H9 (cell line): Measurements from ENCODE around the gene CLRN3. TPM values are rescaled to one million over a fixed set of nuclear protein-coding genes. Genes with fewer than 3 reads are reported as not detected.

Experiments
- DNase-seq: peaks from one replicate; pipeline ENCODE4 v3.0.0-alpha.2; 2017
- H2AFZ ChIP-seq: one replicate; pipeline ENCODE4 v1.6.1; 2013; ENCODE audit warnings: mild to moderate bottlenecking, low read length, control low read depth, moderate library complexity
- H2AK5ac ChIP-seq: 2 replicates; pipeline ENCODE4 v1.6.1; 2013; ENCODE audit warnings: low read length, control low read depth, mixed read lengths; ENCODE audit not compliant: insufficient read length
- H2BK120ac ChIP-seq: one replicate; pipeline ENCODE4 v1.6.1; 2013; ENCODE audit warnings: low read depth, mild to moderate bottlenecking, low read length, control low read depth, inconsistent platforms; ENCODE audit not compliant: poor library complexity, severe bottlenecking
- H2BK12ac ChIP-seq: 2 replicates; pipeline ENCODE4 v1.6.1; 2013; ENCODE audit warnings: low read length, control low read depth, mixed read lengths, low read depth; ENCODE audit not compliant: insufficient read length
- H2BK15ac ChIP-seq: 2 replicates; pipeline ENCODE4 v1.6.1; 2013; ENCODE audit warnings: low read depth, low read length, control low read depth
- H2BK20ac ChIP-seq: one replicate; pipeline ENCODE4 v1.6.1; 2013; ENCODE audit warnings: low read depth, mild to moderate bottlenecking, low read length, control low read depth, inconsistent platforms; ENCODE audit not compliant: poor library complexity, severe bottlenecking
- H2BK5ac ChIP-seq: 2 replicates; pipeline ENCODE4 v1.6.1; 2013; ENCODE audit warnings: low read length, control low read depth, mixed read lengths; ENCODE audit not compliant: insufficient read length
- H3K14ac ChIP-seq: 2 replicates; pipeline ENCODE4 v1.6.1; 2013; ENCODE audit warnings: low read length, control low read depth; ENCODE audit not compliant: insufficient read depth
- H3K18ac ChIP-seq: 2 replicates; pipeline ENCODE4 v1.6.1; 2013; ENCODE audit warnings: low read depth, mild to moderate bottlenecking, mixed read lengths, low read length, control low read depth; ENCODE audit not compliant: insufficient read length
- H3K23ac ChIP-seq: 2 replicates; pipeline ENCODE4 v1.6.1; 2013; ENCODE audit warnings: low read length, control low read depth, mixed read lengths, low read depth; ENCODE audit not compliant: insufficient read length
- H3K23me2 ChIP-seq: 2 replicates; pipeline ENCODE4 v1.6.1; 2013; ENCODE audit warnings: low read depth, mild to moderate bottlenecking, mixed read lengths, low read length, control low read depth; ENCODE audit not compliant: insufficient read length, poor library complexity, severe bottlenecking
- H3K27ac ChIP-seq: 2 replicates; pipeline ENCODE4 v1.5.1; 2013; ENCODE audit warnings: low read length, control low read depth, mixed read lengths, low read depth; ENCODE audit not compliant: insufficient read length
- H3K27me3 ChIP-seq: 2 replicates; pipeline ENCODE4 v1.6.1; 2013; ENCODE audit warnings: low read length, control low read depth, inconsistent platforms; ENCODE audit not compliant: insufficient read depth
- H3K4ac ChIP-seq: 2 replicates; pipeline ENCODE4 v1.6.1; 2013; ENCODE audit warnings: low read depth, mild to moderate bottlenecking, control low read depth, inconsistent platforms, low read length, moderate library complexity
- H3K4me1 ChIP-seq: 2 replicates; pipeline ENCODE4 v1.6.1; 2013; ENCODE audit warnings: low read length, control low read depth, inconsistent platforms; ENCODE audit not compliant: insufficient read depth
- H3K4me2 ChIP-seq: 2 replicates; pipeline ENCODE4 v1.6.1; 2013; ENCODE audit warnings: low read length, control low read depth, mixed read lengths; ENCODE audit not compliant: insufficient read length, insufficient read depth
- H3K56ac ChIP-seq: 2 replicates; pipeline ENCODE4 v1.6.1; 2013; ENCODE audit warnings: low read depth, mild to moderate bottlenecking, mixed read lengths, low read length, control low read depth; ENCODE audit not compliant: insufficient read length
- H3K79me1 ChIP-seq: 2 replicates; pipeline ENCODE4 v1.6.1; 2013; ENCODE audit warnings: low read depth, mild to moderate bottlenecking, moderate library complexity, low read length, control low read depth, inconsistent platforms; ENCODE audit not compliant: insufficient read depth, poor library complexity, severe bottlenecking
- H3K79me2 ChIP-seq: 2 replicates; pipeline ENCODE4 v1.6.1; 2013; ENCODE audit warnings: low read length, control low read depth, inconsistent platforms; ENCODE audit not compliant: insufficient read depth
- H3K9ac ChIP-seq: 2 replicates; pipeline ENCODE4 v1.6.1; 2013; ENCODE audit warnings: low read length, control low read depth, mixed read lengths; ENCODE audit not compliant: insufficient read length; ENCODE audit errors: extremely low read depth
- H3K9me3 ChIP-seq: one replicate; pipeline ENCODE4 v1.6.1; 2013; ENCODE audit warnings: low read depth, low read length, inconsistent platforms; ENCODE audit not compliant: control insufficient read depth
- H3T11ph ChIP-seq: one replicate; pipeline ENCODE4 v1.6.1; 2013; ENCODE audit warnings: mild to moderate bottlenecking, low read length, control low read depth, inconsistent platforms
- H4K20me1 ChIP-seq: one replicate; pipeline ENCODE4 v1.6.1; 2013; ENCODE audit not compliant: control insufficient read depth, insufficient read length, insufficient read depth
- H4K5ac ChIP-seq: 2 replicates; pipeline ENCODE4 v1.6.1; 2013; ENCODE audit warnings: low read depth, mild to moderate bottlenecking, mixed read lengths, low read length, control low read depth; ENCODE audit not compliant: insufficient read length
- H4K8ac ChIP-seq: replicated peaks from 2 replicates; pipeline ENCODE4 v1.6.1; 2013; ENCODE audit warnings: low read length, control low read depth, mixed read lengths, low read depth; ENCODE audit not compliant: insufficient read length
- H4K91ac ChIP-seq: 2 replicates; pipeline ENCODE4 v1.6.1; 2013; ENCODE audit warnings: low read depth, mild to moderate bottlenecking, moderate library complexity, mixed read lengths, low read length, control low read depth; ENCODE audit not compliant: insufficient read length
- H3K27ac Mint-ChIP-seq, 3 experiments: 2 replicates in 2 of 3; 3 replicates in 1 of 3; pipeline ENCODE4 v1.8.0; 2020 to 2021; ENCODE audit warnings: mixed read lengths in 3 of 3, mild to moderate bottlenecking in 1 of 3, moderate library complexity in 1 of 3
- H3K27me3 Mint-ChIP-seq: 2 replicates; pipeline ENCODE4 v1.8.0; 2021; ENCODE audit warnings: low read depth, mild to moderate bottlenecking, moderate library complexity, mixed read lengths
- H3K36me3 Mint-ChIP-seq, 3 experiments: 2 replicates in 2 of 3; 3 replicates in 1 of 3; pipeline ENCODE4 v1.8.0; 2020 to 2021; ENCODE audit warnings: low read depth in 3 of 3, mixed read lengths in 3 of 3; ENCODE audit not compliant: insufficient read depth in 1 of 3
- H3K4me1 Mint-ChIP-seq, 2 experiments: 2 replicates each; pipeline ENCODE4 v1.8.0; 2020; ENCODE audit warnings: mixed read lengths in 2 of 2
- H3K4me3 Mint-ChIP-seq, 2 experiments: 2 replicates in 1 of 2; 3 replicates in 1 of 2; pipeline ENCODE4 v1.8.0; 2020 to 2021; ENCODE audit warnings: mild to moderate bottlenecking in 2 of 2, mixed read lengths in 2 of 2, moderate library complexity in 1 of 2
- H3K9me3 Mint-ChIP-seq, 2 experiments: 2 replicates in 1 of 2; 3 replicates in 1 of 2; pipeline ENCODE4 v1.8.0; 2020; ENCODE audit warnings: mild to moderate bottlenecking in 2 of 2, mixed read lengths in 2 of 2, moderate library complexity in 1 of 2
- CTCF ChIP-seq: fragments of 200-600 bp; sonication (generic); conservative IDR thresholded peaks from 3 replicates; pipeline ENCODE4 v1.8.0; 2021; ENCODE audit warnings: antibody characterized with exemption, mild to moderate bottlenecking
- WGBS: extraction: QIAGEN DNeasy Blood & Tissue Kit; methylation state at CpG from one replicate; pipeline ENCODE4 v1.1.7; 2013; ENCODE audit warnings: missing lambda C conversion rate, low lambda C conversion rate, mixed read lengths; ENCODE audit not compliant: insufficient read length; ENCODE audit errors: extremely low coverage; 5-methylcytosine and 5-hydroxymethylcytosine counted together
- total RNA-seq: library from RNA; stranded (reverse); gene quantifications from 2 replicates; pipeline ENCODE4 v1.2.1, GENCODE V29; 2021

Gene CLRN3
- total RNA-seq, 1 experiment from 2014 or later = not detected

- Histone ChIP-seq H2BK120ac (no peak overlapping the region), H2BK20ac (no peak overlapping the region), H4K5ac (no peak overlapping the region), H3K56ac (no peak overlapping the region), H2AFZ (no peak overlapping the region), H3K79me2 (no peaks in the 10 kb centered on the region), H3K4me2 (no peak overlapping the region), H2BK5ac (no peak overlapping the region), H3K27me3 (no peaks in the 10 kb centered on the region), H3K79me1 (no peaks in the 10 kb centered on the region), H3K23me2 (no peaks in the 10 kb centered on the region), H4K91ac (no peak overlapping the region), H3K14ac (no peak overlapping the region), H3K27ac (no peak overlapping the region), H3K23ac (no peak overlapping the region), H4K8ac (no peak overlapping the region), H3K9ac (no peak overlapping the region), H2BK12ac (no peak overlapping the region), H3T11ph (no peak overlapping the region), H2BK15ac (no peak overlapping the region), H3K4ac (no peak overlapping the region), H2AK5ac (no peak overlapping the region), H4K20me1 (no peaks in the 10 kb centered on the region), H3K4me1 (no peaks in the 10 kb centered on the region), H3K9me3 (no peaks in the 10 kb centered on the region), H3K18ac (no peak overlapping the region)
- Mint-ChIP-seq H3K9me3 (peaks cover 0 to 2% of the 10 kb centered on the region in 2 experiments; a peak in 1 of 5 replicates), H3K4me1 (peaks cover 6% of the 10 kb centered on the region in 2 experiments), H3K4me3 (no peak overlapping the region), H3K36me3 (no peaks in the 10 kb centered on the region), H3K27ac (no peak overlapping the region), H3K27me3 (peaks cover 2% of the 10 kb centered on the region; the same call in 1 of the 2 replicates)
- no CpG with 5 or more reads among the region's 6 CpGs for WGBS
- DNase-seq = no peak
- no peak for TF ChIP-seq CTCF
Measured at GRCh38 chr10:127836966-127837365, 55.8 kb downstream of the CLRN3 start.
